Thoracic aorta (tissue), 2 donors: ENCODE results near the gene CARS2. TPM values are rescaled to one million over a fixed set of nuclear protein-coding genes. Genes with fewer than 3 reads are reported as not detected.

Experiments
- ATAC-seq: fragments of 150-250 bp; one replicate; pipeline ENCODE4 v1.8.0; 2017; ENCODE audit warnings: low read depth; ENCODE audit not compliant: insufficient number of reproducible peaks, low FRiP score
- DNase-seq: peaks from one replicate; pipeline ENCODE4 v3.0.0-alpha.2; 2020; ENCODE audit warnings: low spot score
- H3K27ac ChIP-seq, 2 donors: fragments of 200-600 bp; sonication (generic); 1 replicate in 1 of 2; 2 replicates in 1 of 2; pipeline ENCODE4 v1.5.1; 2016; ENCODE audit warnings: mild to moderate bottlenecking in 2 of 2, moderate library complexity in 2 of 2
- H3K27me3 ChIP-seq: fragments of 200-600 bp; sonication (generic); replicated peaks from 2 replicates; pipeline ENCODE4 v1.6.0; 2016; ENCODE audit warnings: mild to moderate bottlenecking; ENCODE audit not compliant: insufficient read depth
- H3K36me3 ChIP-seq: fragments of 200-600 bp; sonication (generic); one replicate; pipeline ENCODE4 v1.5.1; 2016
- H3K4me1 ChIP-seq, 2 donors: fragments of 200-600 bp; sonication (generic); 1 replicate in 1 of 2; 2 replicates in 1 of 2; pipeline versions ENCODE4 v1.5.1 to v1.6.0; 2016; ENCODE audit warnings: low read depth in 2 of 2, mild to moderate bottlenecking in 1 of 2; ENCODE audit not compliant: control insufficient read depth in 1 of 2
- H3K4me3 ChIP-seq: fragments of 200-600 bp; sonication (generic); 2 replicates; pipeline ENCODE4 v1.5.1; 2016; ENCODE audit warnings: mild to moderate bottlenecking
- H3K9me3 ChIP-seq: fragments of 200-600 bp; sonication (generic); 2 replicates; pipeline ENCODE4 v1.5.1; 2016
- CTCF ChIP-seq: fragments of 200-600 bp; sonication (generic); IDR thresholded peaks from one replicate; pipeline ENCODE4 v1.5.1; 2019; ENCODE audit warnings: antibody characterized with exemption
- total RNA-seq, 2 donors: library from RNA; depleted of rRNA; stranded (reverse); fragments of >200 nt; gene quantifications; one replicate each; pipeline versions ENCODE4 v1.1.0 to v1.2.3, GENCODE V29; 2016

The CARS2 gene
- total RNA-seq, 2 donors from 2014 or later = 45.9 to 70.4 TPM

- no peaks in the 10 kb centered on the region for H3K9me3 ChIP-seq
- TF ChIP-seq CTCF = no peak
- no peak overlapping the region for H3K27ac ChIP-seq
- DNase-seq = no peak
- no peak for ATAC-seq
- no peak overlapping the region for H3K4me3 ChIP-seq
- no peaks in the 10 kb centered on the region for H3K4me1 ChIP-seq
- H3K27me3 ChIP-seq = no peaks in the 10 kb centered on the region
- H3K36me3 ChIP-seq = no peaks in the 10 kb centered on the region
Observed at GRCh38 chr13:110605132-110605531, 100.8 kb downstream of the CARS2 start.

GRCh38 chr13:110600980-110601379, 104.9 kb downstream of the CARS2 start:
- ATAC-seq (no peak), DNase-seq (no peak)
- H3K27me3 ChIP-seq = no peaks in the 10 kb centered on the region
- H3K9me3 ChIP-seq = no peaks in the 10 kb centered on the region
- H3K36me3 ChIP-seq = no peaks in the 10 kb centered on the region
- TF ChIP-seq CTCF = no peak
- no peak overlapping the region for H3K4me3 ChIP-seq
- no peak overlapping the region for H3K27ac ChIP-seq
- H3K4me1 ChIP-seq = no peaks in the 10 kb centered on the region

- Histone ChIP-seq H3K27me3 (no peaks in the 10 kb centered on the region), H3K4me3 (no peak overlapping the region), H3K9me3 (no peaks in the 10 kb centered on the region), H3K36me3 (no peaks in the 10 kb centered on the region), H3K27ac (no peak overlapping the region), H3K4me1 (no peaks in the 10 kb centered on the region)
- TF ChIP-seq CTCF = no peak
- DNase-seq (no peak), ATAC-seq (no peak)
Observed at GRCh38 chr13:110600261-110600819, 105.6 kb downstream of the CARS2 start.

GRCh38 chr13:110597041-110597689, 108.8 kb downstream of the CARS2 start:
- no peak overlapping the region for H3K4me3 ChIP-seq
- TF ChIP-seq CTCF = no peak
- no peaks in the 10 kb centered on the region for H3K9me3 ChIP-seq
- H3K27ac ChIP-seq = no peak overlapping the region
- H3K4me1 ChIP-seq = no peaks in the 10 kb centered on the region
- H3K27me3 ChIP-seq = no peaks in the 10 kb centered on the region
- no peaks in the 10 kb centered on the region for H3K36me3 ChIP-seq
- DNase-seq = no peak
- ATAC-seq = no peak

GRCh38 chr13:110593430-110594130, 112.3 kb downstream of the CARS2 start:
- H3K4me3 ChIP-seq = no peak overlapping the region
- peak; percentile 62 for TF ChIP-seq CTCF
- H3K9me3 ChIP-seq = no peaks in the 10 kb centered on the region
- no peaks in the 10 kb centered on the region for H3K36me3 ChIP-seq
- no peaks in the 10 kb centered on the region for H3K4me1 ChIP-seq
- ATAC-seq (peak; percentile 57), DNase-seq (no peak)
- no peaks in the 10 kb centered on the region for H3K27me3 ChIP-seq
- H3K27ac ChIP-seq = no peak overlapping the region
